Endothelial cell of umbilical vein (primary cell): ENCODE data around the gene MMP11. TPM values are rescaled to one million over a fixed set of nuclear protein-coding genes. Genes with fewer than 3 reads are reported as not detected.

Source experiments
- BruUV-seq: library from RNA; stranded (reverse); fragments of 400-500 nt; replicated peaks from 2 replicates; lab custom pipeline; 2021; lab: Mats Ljungman, UMichigan
- CTCF ChIA-PET: fragments of 300-600, 350-600 bp; sonication (Branson Sonifier 250); formaldehyde crosslinking; loops from one replicate; lab custom pipeline; 2021; ENCODE audit warnings: antibody characterized with exemption, inconsistent platforms; lab: Charles Lee
- POLR2A ChIA-PET: fragments of 300-600, 350-600 bp; sonication (Branson Sonifier 250); formaldehyde crosslinking; loops from one replicate; lab custom pipeline; 2021; ENCODE audit warnings: antibody characterized with exemption, inconsistent platforms; lab: Charles Lee
- DNase-seq: peaks from one replicate; pipeline ENCODE4 v3.0.0-alpha.2; 2011; ENCODE audit warnings: low read depth, low spot score
- FAIRE-seq: peaks from 2 replicates; lab custom pipeline; 2011; peaks lifted over from hg19 to GRCh38; lab: Jason Lieb, UNC
- H2AFZ ChIP-seq: 2 replicates; pipeline ENCODE4 v1.6.0; 2012; ENCODE audit warnings: low read depth, low read length, control low read depth, inconsistent platforms
- H3K27ac ChIP-seq: 2 replicates; pipeline ENCODE4 v1.5.1; 2011; ENCODE audit warnings: low read depth, mild to moderate bottlenecking, control low read depth, low read length, moderate library complexity; ENCODE audit not compliant: insufficient read depth
- H3K27me3 ChIP-seq, 2 experiments: 2 replicates each; pipeline versions ENCODE4 v1.6.0 to v1.6.1; 2011; ENCODE audit warnings: low read length in 2 of 2, mixed read lengths in 1 of 2; ENCODE audit not compliant: control insufficient read depth in 2 of 2, insufficient read depth in 2 of 2
- H3K36me3 ChIP-seq, 2 experiments: 2 replicates in 1 of 2; 3 replicates in 1 of 2; pipeline ENCODE4 v1.5.1; 2011; ENCODE audit warnings: low read length in 2 of 2, mild to moderate bottlenecking in 1 of 2, moderate library complexity in 1 of 2; ENCODE audit not compliant: control insufficient read depth in 2 of 2, insufficient read depth in 2 of 2; ENCODE audit errors: extremely low read depth in 1 of 2
- H3K4me1 ChIP-seq: 3 replicates; pipeline ENCODE4 v1.5.1; 2011; ENCODE audit warnings: mild to moderate bottlenecking, low read length; ENCODE audit not compliant: control insufficient read depth, insufficient read depth; ENCODE audit errors: extremely low read depth
- H3K4me2 ChIP-seq: 2 replicates; pipeline ENCODE4 v1.6.1; 2011; ENCODE audit warnings: low read length, control low read depth, mixed read lengths; ENCODE audit not compliant: insufficient read depth
- H3K4me3 ChIP-seq, 3 experiments: fragments of 200-600 bp in 1 of 3; sonication (generic), shearing (Covaris generic) in 1 of 3; replicated peaks in 1 of 3; 2 replicates each; pipeline ENCODE4 v1.5.1; 2011 to 2016; ENCODE audit warnings: control low read depth in 3 of 3, low read length in 3 of 3, mild to moderate bottlenecking in 2 of 3, inconsistent platforms in 1 of 3, low read depth in 1 of 3, moderate library complexity in 1 of 3; ENCODE audit not compliant: insufficient read depth in 1 of 3
- H3K79me2 ChIP-seq: 2 replicates; pipeline ENCODE4 v1.6.0; 2012; ENCODE audit warnings: low read length, inconsistent platforms; ENCODE audit not compliant: control insufficient read depth, insufficient read depth
- H3K9ac ChIP-seq: replicated peaks from 2 replicates; pipeline ENCODE3; 2011; ENCODE audit warnings: low read length, control low read depth; ENCODE audit not compliant: insufficient read depth; ENCODE audit errors: extremely low read depth
- H3K9me1 ChIP-seq: replicated peaks from 3 replicates; pipeline ENCODE4 v1.6.0; 2011; ENCODE audit warnings: mild to moderate bottlenecking, low read length; ENCODE audit not compliant: control insufficient read depth, insufficient read depth; ENCODE audit errors: extremely low read depth
- H3K9me3 ChIP-seq: replicated peaks from 2 replicates; pipeline ENCODE4 v1.5.1; 2012; ENCODE audit warnings: low read length, inconsistent platforms; ENCODE audit not compliant: control insufficient read depth, insufficient read depth
- H4K20me1 ChIP-seq: replicated peaks from 2 replicates; pipeline ENCODE3; 2011; ENCODE audit warnings: mild to moderate bottlenecking, low read length; ENCODE audit not compliant: control insufficient read depth, insufficient read depth; ENCODE audit errors: extremely low read depth
- CTCF ChIP-seq, 2 donors: IDR thresholded peaks; 1 replicate in 1 of 2; 2 replicates in 1 of 2; pipeline ENCODE4 v1.5.1; 2011; ENCODE audit warnings: low read length in 2 of 2, mild to moderate bottlenecking in 2 of 2, moderate library complexity in 2 of 2, control low read depth in 1 of 2, inconsistent platforms in 1 of 2, low read depth in 1 of 2; ENCODE audit not compliant: insufficient read depth in 1 of 2; ENCODE audit errors: extremely low read depth in 1 of 2
- EZH2 ChIP-seq: IDR thresholded peaks from 2 replicates; pipeline ENCODE4 v1.6.1; 2012; ENCODE audit warnings: borderline replicate concordance, low read depth, mild to moderate bottlenecking, moderate library complexity, low read length, inconsistent platforms; ENCODE audit not compliant: severe bottlenecking
- FOS ChIP-seq: IDR thresholded peaks from 2 replicates; pipeline ENCODE4 v1.6.1; 2011; ENCODE audit warnings: mild to moderate bottlenecking, low read length, moderate library complexity, borderline replicate concordance; ENCODE audit not compliant: insufficient read depth
- GATA2 ChIP-seq: IDR thresholded peaks from 2 replicates; pipeline ENCODE4 v1.7.0; 2011; ENCODE audit warnings: low read depth, mild to moderate bottlenecking, moderate library complexity, mixed read lengths, low read length; ENCODE audit not compliant: insufficient read length, insufficient read depth
- JUN ChIP-seq: IDR thresholded peaks from 2 replicates; pipeline ENCODE4 v1.6.1; 2011; ENCODE audit warnings: borderline replicate concordance, low read depth; ENCODE audit not compliant: insufficient read length, insufficient read depth
- MAX ChIP-seq: IDR thresholded peaks from 2 replicates; pipeline ENCODE4 v1.6.1; 2011; ENCODE audit not compliant: insufficient read depth, insufficient read length
- MYC ChIP-seq: IDR thresholded peaks from one replicate; pipeline ENCODE4 v1.6.1; 2011; ENCODE audit warnings: mild to moderate bottlenecking, low read depth, low read length
- POLR2A ChIP-seq: IDR thresholded peaks from 2 replicates; pipeline ENCODE4 v1.6.1; 2012; ENCODE audit warnings: low read depth, mild to moderate bottlenecking, control low read depth, low read length
- POLR2AphosphoS5 ChIP-seq: IDR thresholded peaks from 2 replicates; pipeline ENCODE4 v1.6.1; 2012; ENCODE audit warnings: low read depth, mild to moderate bottlenecking, control low read depth, low read length, moderate library complexity; ENCODE audit not compliant: insufficient read depth
- dilution Hi-C: fragments of 300-500 bp; cut with MboI; formaldehyde crosslinking; loops from one replicate; pipeline ENCODE4 v1.15.0; 2019; ENCODE audit warnings: low sequenced_read_pairs; ENCODE audit not compliant: extremely low pct_ligation_motif_present
- intact Hi-C: fragments of 100-400 bp; cut with micrococcal nuclease; formaldehyde crosslinking; loops from one replicate; pipeline ENCODE4 v1.10.0; 2022
- polyA plus RNA-seq, 4 experiments: library from polyadenylated mRNA; depleted of rRNA in 3 of 4; stranded (reverse) in 3 of 4; unstranded in 1 of 4; fragments of >200 nt; gene quantifications; 2 replicates each; pipeline versions ENCODE4 v1.2.1 to v1.2.3, GENCODE V29; 2011 to 2012; ENCODE audit warnings: missing spikeins in 1 of 4
- total RNA-seq: library from RNA; stranded (reverse); gene quantifications from 2 replicates; pipeline ENCODE4 v1.2.3, GENCODE V29; 2021

Gene MMP11
- total and polyA plus RNA-seq, 2 donors (not counting 3 experiments of a cell fraction or from before 2014, with no cell fraction given): 10.3 to 16.9 TPM

GRCh38 chr22:23763954-23764353, 8.7 kb upstream of the MMP11 start:
- dilution Hi-C loops: no loop called here
- Histone ChIP-seq H3K9ac (no peak overlapping the region), H3K4me1 (peaks cover 22% of the 10 kb centered on the region), H3K27ac (no peak overlapping the region), H3K9me1 (no peaks in the 10 kb centered on the region), H3K9me3 (no peaks in the 10 kb centered on the region), H3K79me2 (peaks cover 2% of the 10 kb centered on the region), H3K27me3 (no peaks in the 10 kb centered on the region), H2AFZ (no peak overlapping the region), H3K36me3 (peaks cover 0 to 3% of the 10 kb centered on the region in 2 experiments), H3K4me3 (no peak overlapping the region), H4K20me1 (no peaks in the 10 kb centered on the region), H3K4me2 (no peak overlapping the region)
- ChIA-PET POLR2A (no interaction called here), CTCF (interaction anchor here (0.6 to 3.8 kb wide), 3 partner anchors 26 to 136 kb away, joined by 3 to 21 read pairs (median 3); no protein-coding TSS in a partner anchor)
- BruUV-seq: no TSS peak
- TF ChIP-seq EZH2 (no peak), MAX (no peak), POLR2AphosphoS5 (no peak), CTCF (IDR thresholded peaks at IDR 0.05; ENCODE audit: extremely low read depth in 1 of 2, insufficient read depth in 1 of 2, low read depth in 1 of 2, low read length in 2 of 2) (no peak), FOS (no peak), POLR2A (no peak), JUN (no peak), MYC (no peak), GATA2 (no peak)
- DNase-seq: no peak
- FAIRE-seq: no peak
- intact Hi-C loops: no loop called here
